HTR-8/SVneo (cell line): ENCODE measurements around the gene EVX2.

Experiments
- DNase-seq: peaks from one replicate; pipeline ENCODE4 v3.0.0; 2011; ENCODE audit warnings: low spot score, mixed read lengths; ENCODE audit not compliant: insufficient read length
- FAIRE-seq: peaks from 2 replicates; lab custom pipeline; 2011; peaks lifted over from hg19 to GRCh38; lab: Jason Lieb, UNC

Gene EVX2

GRCh38 chr2:176085120-176085788 lies 1.5 kb upstream of the EVX2 start:
- DNase-seq (no peak), FAIRE-seq (no peak)

GRCh38 chr2:176084611-176085119 lies 903 bp upstream of the EVX2 start:
- DNase-seq = no peak
- no peak for FAIRE-seq

- no peak for DNase-seq
- FAIRE-seq = no peak
Observed at GRCh38 chr2:176082824-176083751, 674 bp downstream of the EVX2 start.

GRCh38 chr2:176082525-176082823 lies 1.3 kb downstream of the EVX2 start:
- FAIRE-seq (no peak), DNase-seq (no peak)

- FAIRE-seq (no peak), DNase-seq (no peak)
Observed at GRCh38 chr2:176081837-176082524, 1.8 kb downstream of the EVX2 start.

- no peak for DNase-seq
- FAIRE-seq = no peak
Observed at GRCh38 chr2:176081376-176081836, 2.4 kb downstream of the EVX2 start.

GRCh38 chr2:176080540-176081375 lies 3.0 kb downstream of the EVX2 start:
- DNase-seq (no peak), FAIRE-seq (no peak)

GRCh38 chr2:176079831-176080539 lies 3.8 kb downstream of the EVX2 start:
- DNase-seq (peak; percentile 72), FAIRE-seq (no peak)

GRCh38 chr2:176079285-176079830 lies 4.4 kb downstream of the EVX2 start:
- DNase-seq (no peak), FAIRE-seq (no peak)

- FAIRE-seq (no peak), DNase-seq (no peak)
Observed at GRCh38 chr2:176078541-176079284, 5.0 kb downstream of the EVX2 start.

- no peak for DNase-seq
Observed at GRCh38 chr2:176076796-176077195, 7.0 kb downstream of the EVX2 start.

GRCh38 chr2:176076063-176076462 lies 7.7 kb downstream of the EVX2 start:
- no peak for FAIRE-seq

More at GRCh38 chr2:176076796-176077195, 7.0 kb downstream of the EVX2 start:
- FAIRE-seq = no peak

GRCh38 chr2:176075481-176075880 lies 8.3 kb downstream of the EVX2 start:
- FAIRE-seq (peak; percentile 9), DNase-seq (no peak)

More at GRCh38 chr2:176076063-176076462, 7.7 kb downstream of the EVX2 start:
- no peak for DNase-seq

GRCh38 chr2:176074919-176075425 lies 8.8 kb downstream of the EVX2 start:
- FAIRE-seq (no peak), DNase-seq (no peak)

- no peak for FAIRE-seq
- no peak for DNase-seq
Observed at GRCh38 chr2:176072951-176073904, 10.5 kb downstream of the EVX2 start.

- DNase-seq (no peak), FAIRE-seq (no peak)
Observed at GRCh38 chr2:176072292-176072669, 11.5 kb downstream of the EVX2 start.
